GM19395 (cell line): ENCODE measurements around the gene WDFY1.

Experiments used
- ATAC-seq: cut with Tn5 transposase; IDR thresholded peaks from one replicate; pipeline ENCODE4 v1.9.1; 2021; ENCODE audit warnings: mild to moderate bottlenecking, moderate library complexity; ENCODE audit not compliant: unreplicated experiment

Gene WDFY1

DNA sequence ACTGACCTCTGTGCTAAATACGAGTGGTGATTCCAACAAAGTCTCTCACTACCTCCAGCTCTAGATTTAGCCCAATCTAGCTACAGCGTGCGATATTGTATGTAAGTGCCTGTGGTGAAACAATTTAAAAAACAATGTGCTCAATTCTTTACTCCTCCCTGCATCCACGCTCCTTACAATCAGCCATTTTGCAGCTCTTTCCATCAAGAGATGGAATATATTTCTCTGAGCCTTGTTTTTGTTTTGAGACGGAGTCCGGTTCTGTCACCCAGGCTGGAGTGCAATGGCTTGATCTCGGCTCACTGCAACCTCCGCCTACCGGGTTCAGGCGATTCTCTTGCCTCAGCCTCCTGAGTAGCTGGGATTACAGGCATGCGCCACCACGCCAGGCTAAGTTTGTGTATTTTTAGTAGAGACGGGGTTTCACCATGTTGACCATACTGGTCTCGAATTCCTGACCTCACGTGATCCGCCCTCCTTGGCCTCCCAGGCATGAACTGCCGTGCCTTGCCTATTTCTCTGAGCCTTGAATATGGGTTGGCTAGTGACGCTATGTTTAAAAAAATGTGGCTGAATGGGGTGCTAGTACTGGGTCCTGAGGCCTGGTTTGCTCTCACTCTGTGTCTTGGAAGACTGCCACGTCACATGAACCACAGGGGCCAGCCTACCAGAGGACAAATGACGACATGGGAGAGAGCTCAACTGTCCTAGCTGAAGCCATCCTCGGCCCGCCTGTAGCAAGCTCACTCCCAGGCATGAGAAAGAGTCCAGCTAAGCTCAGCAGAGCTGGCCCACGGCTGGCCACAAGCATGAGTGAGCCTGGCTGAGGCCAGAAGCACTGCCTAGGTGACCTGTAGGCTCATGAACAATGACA, 14.8 kb downstream of the WDFY1 start:
- no peak for ATAC-seq

DNA sequence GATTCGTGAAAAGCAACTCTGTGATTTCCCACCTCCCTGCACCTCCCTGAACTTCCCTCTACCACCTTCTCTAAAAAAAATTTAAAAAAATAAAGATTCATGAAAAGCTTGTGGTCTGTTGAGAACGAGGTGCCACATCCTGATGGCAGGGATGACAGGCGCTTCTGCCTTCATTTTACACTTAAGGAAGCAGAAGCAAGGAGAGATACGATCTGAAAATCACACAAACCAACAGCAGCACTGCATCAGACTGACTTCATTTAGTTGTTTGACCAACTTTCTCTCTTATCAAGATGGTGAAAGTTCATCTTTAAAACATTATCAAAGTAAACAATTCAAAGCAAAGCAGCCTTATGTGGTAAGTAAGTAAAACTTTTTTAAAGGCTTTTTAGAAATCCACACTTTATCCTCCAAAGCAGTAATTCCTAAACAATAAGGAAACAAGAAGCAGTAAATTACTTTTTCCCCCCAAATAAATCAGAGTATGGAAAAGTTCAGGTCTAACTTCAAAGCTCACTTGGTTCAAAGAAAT, 15.5 kb downstream of the WDFY1 start:
- ATAC-seq, result no peak

DNA sequence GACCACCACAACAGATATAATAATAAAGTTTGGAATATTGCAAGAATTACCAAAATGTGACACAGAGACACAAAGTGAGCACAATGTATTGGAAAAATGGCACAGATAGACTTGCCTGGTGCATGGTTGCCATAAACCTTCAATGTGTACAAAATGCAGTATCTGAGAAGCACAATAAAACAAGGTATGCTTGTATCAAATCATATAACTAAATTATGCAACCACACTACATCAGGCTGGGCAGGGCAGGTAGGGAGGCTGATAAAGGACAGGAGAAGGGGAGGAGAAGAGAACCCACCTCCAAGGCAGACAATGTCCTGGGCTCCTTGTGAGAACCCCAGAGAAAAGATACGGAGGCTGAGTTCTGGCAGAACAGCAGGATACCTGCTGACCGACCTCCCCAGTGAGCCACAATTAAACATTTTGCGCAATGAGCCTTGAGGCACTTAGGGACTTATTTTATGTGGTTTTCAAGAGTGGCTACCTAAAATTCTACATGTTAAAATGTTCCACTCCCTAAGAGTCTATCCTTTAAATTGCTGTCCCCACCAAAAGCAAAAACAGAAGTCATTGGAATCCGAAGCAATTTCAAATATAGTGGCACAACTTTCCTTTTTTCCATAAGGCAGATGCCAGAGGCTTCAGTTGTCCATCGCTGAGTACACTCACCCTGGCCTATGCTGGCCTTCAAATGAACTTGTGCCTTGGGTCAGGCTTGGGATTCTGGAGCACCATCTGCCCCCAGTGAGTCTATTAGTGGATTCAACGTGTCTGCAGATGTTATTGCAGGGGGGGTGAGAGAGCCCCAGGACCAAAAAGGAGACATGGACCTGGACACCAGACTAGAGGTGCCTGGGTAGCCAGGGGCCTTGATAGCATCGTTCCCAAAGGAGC, 16.8 kb downstream of the WDFY1 start:
- no peak for ATAC-seq

DNA sequence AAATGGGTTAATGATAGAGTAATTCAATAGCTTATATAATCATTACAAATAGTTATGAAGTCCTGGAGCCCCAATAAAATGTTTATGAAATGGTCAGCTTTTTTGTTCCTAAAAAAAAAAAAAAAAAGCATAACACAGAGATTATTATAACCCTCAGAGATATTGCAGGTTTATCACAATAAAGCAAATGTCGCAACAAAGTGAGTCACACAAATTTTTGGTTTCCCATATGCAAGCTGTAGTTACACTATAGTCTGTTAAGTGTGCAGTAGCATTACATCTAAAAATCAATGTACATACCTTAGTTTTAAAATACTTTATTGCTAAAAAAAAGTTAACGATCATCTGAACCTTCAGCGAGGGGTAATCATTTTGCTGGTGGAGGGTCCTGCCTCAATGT, 20.0 kb downstream of the WDFY1 start:
- ATAC-seq, result no peak

DNA sequence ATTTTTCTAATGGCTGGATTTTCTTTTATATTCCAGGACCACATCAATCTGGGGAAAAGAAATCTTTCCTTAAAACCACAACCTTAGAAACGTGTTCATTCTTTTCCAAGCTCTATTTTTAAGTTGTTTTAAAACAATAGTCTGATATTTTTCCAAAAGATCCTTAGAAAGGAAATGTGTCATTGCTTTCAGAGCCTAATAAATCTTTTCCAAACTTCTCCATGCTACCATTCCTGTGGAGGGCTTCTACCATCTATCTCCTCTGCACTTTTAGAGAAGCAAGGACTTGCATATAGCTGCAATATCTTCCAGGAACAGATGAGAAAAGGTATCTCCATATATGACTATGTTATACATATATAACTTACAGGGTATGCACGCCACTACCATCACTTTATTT, 21.2 kb downstream of the WDFY1 start:
- no peak for ATAC-seq

DNA sequence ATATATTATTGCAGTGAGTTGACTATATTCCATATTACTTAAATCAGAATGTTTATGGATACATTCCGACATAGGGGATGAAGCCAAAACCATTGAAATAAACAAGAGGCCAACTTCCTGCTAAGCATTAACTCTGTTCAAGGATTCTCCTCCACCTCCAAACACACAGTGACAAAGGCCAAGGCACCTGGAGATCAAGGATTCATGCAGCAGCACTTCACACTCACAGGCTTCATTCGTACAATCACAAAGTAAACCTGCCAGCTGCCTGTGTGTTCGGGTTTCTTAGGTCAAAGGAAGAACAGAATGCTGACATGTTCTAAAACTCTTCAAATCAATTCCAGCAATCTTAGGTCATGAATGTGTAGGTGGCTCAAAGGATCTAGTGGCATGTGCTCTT, 22.8 kb downstream of the WDFY1 start:
- no peak for ATAC-seq

DNA sequence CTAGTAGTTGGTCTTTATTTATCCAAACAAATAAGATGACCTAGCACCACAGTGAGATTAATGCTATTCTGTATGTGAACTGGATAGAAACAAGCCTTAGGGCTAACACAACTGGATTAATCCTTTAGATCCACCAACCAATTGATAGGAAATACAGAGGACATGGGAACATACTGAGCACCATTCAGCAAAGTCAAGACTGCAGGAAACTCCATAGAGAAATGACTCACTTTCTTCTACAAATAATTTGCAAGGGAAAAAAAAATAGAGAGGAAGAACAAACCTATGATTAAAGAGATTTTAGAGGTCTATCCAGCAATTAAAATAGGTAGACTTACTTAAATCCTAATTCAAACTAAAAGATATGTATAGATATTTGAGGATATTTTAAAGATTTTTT, 23.9 kb downstream of the WDFY1 start:
- no peak for ATAC-seq

DNA sequence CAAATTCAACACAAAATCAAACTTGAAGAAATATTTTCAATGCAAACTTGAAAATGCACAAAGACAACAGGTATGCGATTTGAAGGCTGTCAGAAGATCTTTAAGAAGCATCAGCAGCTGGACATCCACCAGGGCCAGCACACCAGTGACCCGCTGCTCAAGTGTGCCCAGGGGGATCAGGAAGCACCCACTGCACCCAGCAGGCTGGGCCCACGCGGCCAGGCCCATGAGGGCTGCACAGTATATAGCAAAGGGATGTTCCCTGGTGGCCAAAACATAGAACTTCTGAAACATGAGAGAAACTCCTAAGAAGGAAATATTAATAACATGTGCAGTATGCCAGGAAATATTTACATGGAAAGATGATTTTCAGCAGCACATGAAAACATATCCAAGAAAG, 25.0 kb downstream of the WDFY1 start:
- no peak for ATAC-seq

DNA sequence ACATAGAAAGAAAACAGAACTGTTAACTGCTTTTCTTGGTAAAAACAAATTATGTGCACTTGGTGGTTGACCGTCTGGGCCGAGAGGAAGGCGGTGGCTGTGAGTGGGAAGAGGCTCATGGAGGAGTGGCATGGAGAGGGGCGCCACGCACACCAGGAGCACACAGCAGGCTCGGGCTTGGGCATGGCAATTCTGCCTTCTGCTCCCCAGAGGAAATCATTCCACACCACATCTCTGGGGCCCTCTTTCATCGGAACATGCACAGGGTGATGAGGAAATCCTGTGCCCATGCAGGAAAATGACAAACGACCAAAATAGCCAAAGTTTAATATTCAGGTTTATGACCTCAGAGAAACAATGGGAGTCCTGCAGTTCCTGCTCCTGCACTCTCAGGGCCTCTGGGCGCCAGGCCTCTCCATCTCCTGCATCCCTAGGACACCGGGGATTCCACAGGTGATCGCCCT, 26.4 kb downstream of the WDFY1 start:
- ATAC-seq, result no peak

DNA sequence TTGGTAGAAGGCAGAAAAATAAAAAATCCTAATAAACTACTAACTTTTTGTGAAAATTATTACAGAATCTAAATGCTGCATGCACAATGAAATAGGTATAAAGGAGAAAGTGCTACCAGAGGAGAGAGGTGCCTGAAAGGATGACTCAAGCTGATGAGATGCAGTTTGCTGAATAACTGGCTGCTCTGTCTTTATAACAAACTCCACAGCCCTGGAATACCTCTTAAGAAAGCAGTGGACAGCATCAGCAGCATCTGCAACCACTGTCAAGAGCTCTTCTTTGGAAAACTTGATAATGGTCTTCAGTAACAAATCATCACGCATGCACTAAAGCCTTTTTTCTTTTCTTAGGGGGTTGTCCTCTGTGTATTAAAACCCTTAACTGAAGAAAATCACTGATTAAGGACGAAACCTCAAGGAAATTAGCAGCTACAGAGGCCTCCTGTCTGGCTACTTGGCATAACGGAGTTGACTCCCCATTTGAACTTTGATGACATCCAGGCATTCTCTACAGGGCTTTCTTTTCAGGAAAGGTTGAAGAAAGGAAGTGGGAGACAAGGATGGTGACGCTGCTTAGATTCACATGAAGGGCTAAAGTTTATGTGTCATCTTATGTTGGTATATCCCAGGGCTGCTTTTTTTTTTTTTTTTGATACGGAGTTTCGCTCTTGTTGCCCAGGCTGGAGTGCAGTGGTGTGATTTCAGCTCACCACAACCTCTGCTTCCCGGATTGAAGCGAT, 28.8 kb downstream of the WDFY1 start:
- no peak for ATAC-seq

DNA sequence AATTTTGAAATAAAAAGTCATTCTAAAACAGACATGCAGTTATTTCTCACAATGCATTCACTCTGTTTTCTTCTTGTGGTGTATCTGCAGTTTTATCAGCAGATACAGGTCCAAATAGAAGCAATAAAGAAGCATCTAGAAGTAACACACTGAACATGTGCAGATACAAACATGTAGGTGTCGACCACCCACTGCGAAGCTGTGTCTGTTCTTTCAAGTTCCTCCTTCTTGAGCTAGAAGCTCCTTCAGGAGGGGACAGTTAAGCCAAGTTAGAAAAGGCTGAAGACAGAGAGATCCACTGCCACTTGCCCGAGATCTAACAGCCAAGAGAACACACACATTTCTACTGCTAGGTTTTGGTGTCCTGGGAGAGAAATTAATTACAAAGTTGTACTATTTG, 30.1 kb downstream of the WDFY1 start:
- no peak for ATAC-seq

DNA sequence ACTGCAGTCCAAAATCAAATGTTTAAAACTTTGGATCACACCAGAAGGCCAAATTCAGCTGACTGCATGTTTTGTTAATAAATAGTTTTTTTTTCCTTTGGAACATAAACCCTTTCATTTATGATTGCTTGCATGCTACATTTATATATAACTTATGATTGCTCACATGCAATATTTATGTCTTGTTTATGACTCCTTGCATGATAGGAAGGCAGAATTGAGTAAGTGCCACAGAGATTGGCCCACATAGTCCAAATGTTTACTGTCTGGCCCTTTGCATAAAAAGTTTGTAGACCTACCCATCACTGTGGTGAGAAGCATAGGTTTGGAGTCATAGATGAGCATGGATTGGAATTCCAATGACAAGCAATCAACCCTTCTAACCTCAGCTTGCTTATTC, 30.8 kb downstream of the WDFY1 start:
- no peak for ATAC-seq

DNA sequence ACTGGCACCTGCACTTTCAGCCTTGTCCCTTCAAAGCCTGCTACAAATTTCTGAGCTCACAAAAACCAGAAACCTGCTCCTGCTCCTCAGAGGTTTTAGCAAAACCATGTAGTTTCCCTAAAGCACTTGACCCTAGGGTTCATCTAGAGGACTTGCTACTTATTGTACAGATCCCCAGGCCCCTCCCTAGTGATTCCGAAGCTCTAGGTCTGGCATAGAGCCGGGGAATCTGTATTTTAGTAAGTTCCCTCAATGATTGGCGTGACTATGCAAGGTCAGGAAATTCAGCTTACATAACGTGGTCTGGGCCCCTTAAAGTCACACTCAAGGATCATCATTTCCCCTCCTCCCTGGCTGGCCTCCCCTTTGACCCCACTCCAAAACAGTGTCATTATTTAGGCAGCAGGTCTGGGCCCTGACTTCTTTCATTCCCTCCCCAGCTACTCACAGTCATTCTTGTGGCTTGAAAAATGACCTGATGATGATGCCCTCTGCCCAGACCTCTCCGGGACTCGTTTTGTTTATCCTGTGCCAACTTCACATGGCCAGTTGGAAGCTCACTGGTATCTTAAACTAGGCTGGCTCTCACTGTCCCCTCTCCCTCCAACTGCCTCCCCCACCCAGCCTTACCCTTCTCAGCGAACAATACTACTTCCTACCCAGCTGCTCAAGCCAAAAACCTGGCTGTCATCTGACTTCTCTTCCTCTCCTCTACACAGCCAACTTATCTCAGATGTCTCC, 36.0 kb downstream of the WDFY1 start:
- ATAC-seq, result no peak

DNA sequence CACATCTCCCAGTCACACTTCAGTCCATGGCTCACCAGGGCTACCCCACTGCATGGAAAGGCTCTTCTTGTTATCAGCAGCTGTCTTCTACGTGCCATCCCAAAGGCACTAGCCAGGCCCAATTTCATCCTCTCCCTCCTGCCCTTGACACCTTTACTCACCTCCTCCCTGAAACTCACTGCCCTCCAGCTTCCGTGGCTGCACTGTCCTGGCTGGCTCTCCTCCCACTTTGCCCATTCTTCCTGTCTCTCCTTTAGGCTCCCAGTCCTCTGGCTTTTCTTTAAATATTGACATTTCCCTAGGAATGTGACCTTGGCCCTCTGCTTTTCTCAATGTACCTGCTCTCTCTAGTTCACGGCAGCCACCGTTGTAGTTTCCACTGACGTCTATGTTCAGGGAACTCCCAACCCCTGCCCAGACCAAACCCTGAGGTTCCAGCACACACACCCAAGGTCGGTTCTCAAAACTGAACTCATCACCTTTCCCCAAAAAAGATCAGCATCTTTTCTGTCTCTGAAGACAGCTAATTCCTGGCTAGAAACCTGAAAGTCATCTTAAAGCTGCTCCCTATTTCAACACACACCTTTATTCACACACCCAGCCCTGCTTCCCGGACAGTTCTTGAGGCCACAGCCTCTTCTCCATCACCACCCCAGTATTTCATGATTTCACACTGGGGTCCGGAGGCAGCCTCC, 36.7 kb downstream of the WDFY1 start:
- ATAC-seq, result no peak

DNA sequence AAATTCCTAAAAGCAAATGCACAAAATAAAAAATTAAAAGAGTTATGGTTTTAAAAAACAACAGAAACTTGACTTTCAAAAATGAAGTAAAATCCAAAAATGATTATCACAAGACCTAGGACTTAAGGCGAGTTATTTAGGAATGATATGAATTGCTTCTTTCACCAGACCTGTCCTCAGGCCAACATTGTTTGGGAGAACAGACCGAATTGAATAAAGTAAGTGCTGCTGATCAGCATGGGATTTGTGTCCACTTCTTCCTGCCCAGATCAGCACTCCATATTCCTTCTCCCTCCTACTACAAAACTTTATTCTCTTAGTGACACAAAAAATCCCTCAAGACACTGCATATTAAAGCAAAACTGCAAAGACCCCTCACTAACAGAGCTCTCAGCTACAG, 39.1 kb downstream of the WDFY1 start:
- ATAC-seq, result no peak

DNA sequence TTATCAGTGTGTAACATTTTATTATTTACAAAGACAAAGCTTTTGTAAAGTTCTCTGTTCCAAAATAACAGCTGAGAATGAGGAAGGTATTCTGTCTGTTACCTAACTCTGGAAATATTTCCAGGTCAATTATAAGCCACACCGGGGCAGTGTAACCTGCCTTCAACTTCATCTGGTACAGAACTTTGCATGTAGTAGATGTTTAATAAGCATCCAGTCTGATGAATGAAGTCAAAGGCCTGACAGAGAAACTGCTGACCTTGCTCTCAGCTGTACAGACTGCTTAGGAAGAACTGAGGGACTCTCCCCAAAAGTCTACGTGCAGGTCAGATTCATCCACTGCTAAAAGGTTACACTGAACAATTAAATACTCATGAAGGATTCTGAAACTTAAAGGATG, 43.3 kb downstream of the WDFY1 start:
- no peak for ATAC-seq

DNA sequence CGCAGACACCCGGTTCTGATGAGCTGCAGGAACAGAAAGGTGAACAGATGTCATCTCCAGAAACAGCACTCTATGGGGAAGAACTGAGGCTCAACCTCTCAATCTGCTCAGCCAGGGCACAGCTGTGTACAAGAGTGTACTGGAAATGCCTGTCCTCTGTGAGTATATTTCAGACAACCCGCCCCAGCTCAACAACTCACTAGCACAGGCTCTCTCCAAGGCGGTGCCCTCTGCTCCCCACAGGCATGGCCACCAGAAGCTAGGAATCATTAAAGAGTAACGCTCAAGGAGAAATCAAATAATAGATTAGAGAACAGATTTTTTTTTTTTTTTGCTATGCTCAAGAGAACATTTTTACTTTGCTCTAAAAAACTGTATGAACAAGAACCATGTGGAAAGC, 43.8 kb downstream of the WDFY1 start:
- no peak for ATAC-seq

DNA sequence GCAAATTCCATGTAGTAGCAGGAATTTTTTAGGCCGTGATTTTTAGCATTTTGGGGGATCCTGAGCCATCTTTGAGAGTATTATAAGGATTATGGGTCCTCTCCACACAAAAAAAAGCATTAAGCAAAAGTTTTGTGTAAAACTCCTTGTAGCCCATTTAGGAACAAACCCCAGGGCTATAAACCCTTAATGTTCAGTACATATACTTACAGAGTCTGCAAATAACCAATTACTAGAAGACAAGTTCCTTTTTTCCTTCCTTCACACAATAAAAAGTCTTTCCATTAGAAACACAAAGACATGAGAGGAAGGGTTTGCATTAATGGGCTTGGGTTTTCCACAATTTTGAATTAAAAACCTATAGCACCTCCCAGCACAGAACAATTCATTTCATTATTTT, 44.6 kb downstream of the WDFY1 start:
- ATAC-seq, result no peak

DNA sequence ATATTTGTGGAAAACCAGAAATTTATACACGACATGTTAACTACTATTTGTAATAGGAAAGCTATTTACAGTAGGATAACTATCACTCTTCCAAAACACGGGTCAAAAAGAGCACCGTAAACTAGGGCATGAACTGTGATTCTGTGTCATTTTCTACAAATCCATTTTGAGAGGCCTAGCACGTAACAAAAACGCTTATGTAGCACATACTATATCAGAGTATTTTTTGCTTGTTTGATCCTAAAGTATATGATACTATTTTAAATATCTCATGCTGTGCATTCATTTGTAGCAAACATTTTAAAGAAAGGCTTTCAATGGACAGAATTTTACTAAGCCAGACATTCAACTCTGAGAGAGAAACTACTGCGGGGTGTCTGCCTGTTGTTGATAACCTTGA, 45.1 kb downstream of the WDFY1 start:
- no peak for ATAC-seq
